ENCODE results near the gene VAV3. TPM values are rescaled to one million over a fixed set of nuclear protein-coding genes. Genes with fewer than 3 reads are reported as not detected.

The VAV3 gene
- total RNA-seq, 1 donor from 2014 or later: 159 TPM

DNA sequence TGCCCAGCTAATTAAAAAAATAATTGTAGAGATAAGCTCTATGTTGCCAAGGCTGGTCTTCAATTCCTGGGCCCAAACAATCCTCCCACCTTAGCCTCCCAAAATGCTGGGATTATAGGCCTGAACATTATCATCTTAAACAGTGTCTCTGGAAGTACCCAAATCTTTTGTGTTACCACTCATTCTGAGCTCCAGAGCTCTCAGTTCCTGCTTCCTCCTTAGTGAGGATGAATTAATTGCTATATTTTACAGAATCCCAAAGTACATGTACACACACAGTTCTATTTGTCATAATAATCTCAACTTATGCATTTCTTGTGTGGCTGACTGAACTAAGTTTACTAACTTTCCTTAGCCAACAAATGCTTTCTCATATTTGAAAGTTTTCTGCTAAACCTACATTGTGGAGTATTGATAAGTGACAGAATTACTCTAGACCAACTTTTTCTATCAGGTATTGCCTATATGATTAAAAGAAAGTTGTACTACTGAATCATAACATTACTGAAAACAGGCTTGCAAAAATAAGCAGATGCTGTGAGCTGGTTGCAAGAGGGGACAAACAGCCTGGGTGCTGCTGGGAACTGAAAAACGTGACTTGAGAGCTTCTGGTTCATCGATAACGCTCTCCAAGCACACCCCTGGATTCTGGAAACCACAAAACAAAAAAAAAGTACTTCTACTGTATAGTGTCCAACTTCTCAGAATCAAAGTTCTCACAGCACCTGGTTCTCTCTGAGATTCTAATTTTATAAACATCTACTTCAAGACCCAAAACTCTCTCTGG is 15.3 kb downstream of the VAV3 start:
- no peak overlapping the region for H3K27ac Mint-ChIP-seq (ENCODE audit: unreplicated experiment)
- H3K36me3 Mint-ChIP-seq (ENCODE audit: low read depth, unreplicated experiment): peaks cover 4% of the 10 kb centered on the region

GRCh38 chr1:107946794-107947193 is 18.2 kb downstream of the VAV3 start:
- Mint-ChIP-seq H3K36me3 (ENCODE audit: low read depth, unreplicated experiment) (peaks cover 7% of the 10 kb centered on the region), H3K4me1 (ENCODE audit: unreplicated experiment) (peaks cover 69% of the 10 kb centered on the region), H3K9me3 (ENCODE audit: unreplicated experiment) (no peaks in the 10 kb centered on the region), H3K27ac (ENCODE audit: unreplicated experiment) (no peak overlapping the region), H3K27me3 (ENCODE audit: unreplicated experiment) (peaks cover 4% of the 10 kb centered on the region), H3K4me3 (ENCODE audit: unreplicated experiment) (peak overlapping the region; percentile 11)
- no peak for DNase-seq (ENCODE audit: low spot score)
- TF ChIP-seq, protein P1, sequence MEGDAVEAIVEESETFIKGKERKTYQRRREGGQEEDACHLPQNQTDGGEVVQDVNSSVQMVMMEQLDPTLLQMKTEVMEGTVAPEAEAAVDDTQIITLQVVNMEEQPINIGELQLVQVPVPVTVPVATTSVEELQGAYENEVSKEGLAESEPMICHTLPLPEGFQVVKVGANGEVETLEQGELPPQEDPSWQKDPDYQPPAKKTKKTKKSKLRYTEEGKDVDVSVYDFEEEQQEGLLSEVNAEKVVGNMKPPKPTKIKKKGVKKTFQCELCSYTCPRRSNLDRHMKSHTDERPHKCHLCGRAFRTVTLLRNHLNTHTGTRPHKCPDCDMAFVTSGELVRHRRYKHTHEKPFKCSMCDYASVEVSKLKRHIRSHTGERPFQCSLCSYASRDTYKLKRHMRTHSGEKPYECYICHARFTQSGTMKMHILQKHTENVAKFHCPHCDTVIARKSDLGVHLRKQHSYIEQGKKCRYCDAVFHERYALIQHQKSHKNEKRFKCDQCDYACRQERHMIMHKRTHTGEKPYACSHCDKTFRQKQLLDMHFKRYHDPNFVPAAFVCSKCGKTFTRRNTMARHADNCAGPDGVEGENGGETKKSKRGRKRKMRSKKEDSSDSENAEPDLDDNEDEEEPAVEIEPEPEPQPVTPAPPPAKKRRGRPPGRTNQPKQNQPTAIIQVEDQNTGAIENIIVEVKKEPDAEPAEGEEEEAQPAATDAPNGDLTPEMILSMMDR (IDR thresholded peaks at IDR 0.05; ENCODE audit: unreplicated experiment): no peak

More for the DNA sequence above, 15.3 kb downstream of the VAV3 start:
- DNase-seq (ENCODE audit: low spot score): no peak
- peaks cover 4% of the 10 kb centered on the region for H3K27me3 Mint-ChIP-seq (ENCODE audit: unreplicated experiment)
- peaks cover 74% of the 10 kb centered on the region for H3K4me1 Mint-ChIP-seq (ENCODE audit: unreplicated experiment)
- no peak overlapping the region for H3K4me3 Mint-ChIP-seq (ENCODE audit: unreplicated experiment)
- TF ChIP-seq, protein P1 (IDR thresholded peaks at IDR 0.05; ENCODE audit: unreplicated experiment): no peak
- no peaks in the 10 kb centered on the region for H3K9me3 Mint-ChIP-seq (ENCODE audit: unreplicated experiment)

DNA sequence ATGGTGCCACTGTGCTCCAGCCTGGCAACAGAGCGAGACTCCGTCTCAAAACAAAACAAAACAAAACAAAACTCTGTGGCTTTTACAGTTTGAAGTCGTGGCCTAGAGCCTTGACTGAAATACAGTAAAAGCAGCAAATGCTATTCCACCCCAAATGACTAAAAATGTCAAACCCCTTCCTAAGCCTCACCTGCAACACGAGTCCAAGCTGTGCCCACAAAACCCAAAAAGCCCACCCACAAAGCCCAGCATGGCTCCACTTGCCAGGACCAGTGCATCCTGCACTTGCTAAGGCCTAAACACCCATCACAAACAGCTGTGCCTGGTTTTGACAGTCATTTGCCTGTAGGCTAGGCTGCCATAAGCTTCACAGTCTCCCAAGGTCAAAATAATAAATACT is 21.3 kb downstream of the VAV3 start:
- Mint-ChIP-seq H3K27ac (ENCODE audit: unreplicated experiment) (peak overlapping the region; percentile 19), H3K36me3 (ENCODE audit: low read depth, unreplicated experiment) (peaks cover 10% of the 10 kb centered on the region), H3K9me3 (ENCODE audit: unreplicated experiment) (no peaks in the 10 kb centered on the region), H3K27me3 (ENCODE audit: unreplicated experiment) (peaks cover 3% of the 10 kb centered on the region), H3K4me1 (ENCODE audit: unreplicated experiment) (peaks cover 68% of the 10 kb centered on the region), H3K4me3 (ENCODE audit: unreplicated experiment) (no peak overlapping the region)
- TF ChIP-seq, protein P1 (IDR thresholded peaks at IDR 0.05; ENCODE audit: unreplicated experiment): no peak
- DNase-seq (ENCODE audit: low spot score): no peak

DNA sequence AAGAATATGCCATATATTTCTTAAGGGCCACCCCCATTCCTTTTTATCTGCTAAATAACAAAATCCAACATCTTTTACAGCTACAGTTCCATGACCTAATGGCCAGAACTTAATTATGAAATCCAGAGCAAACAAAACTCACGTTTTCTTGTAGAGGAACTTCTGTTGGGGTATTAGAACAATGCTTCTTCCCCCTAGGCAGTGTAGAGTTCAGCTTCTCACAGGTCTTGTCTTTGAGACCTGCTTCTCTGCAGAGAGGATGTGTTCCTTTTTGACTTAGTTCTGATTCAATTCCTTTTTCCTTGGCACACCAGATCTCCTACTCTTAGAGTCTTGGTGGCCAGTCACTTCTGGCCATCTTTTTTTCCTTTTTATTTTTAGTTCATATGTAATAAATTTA is 22.2 kb downstream of the VAV3 start:
- peaks cover 70% of the 10 kb centered on the region for H3K4me1 Mint-ChIP-seq (ENCODE audit: unreplicated experiment)
- TF ChIP-seq, protein P1 (IDR thresholded peaks at IDR 0.05; ENCODE audit: unreplicated experiment): no peak
- H3K4me3 Mint-ChIP-seq (ENCODE audit: unreplicated experiment): no peak overlapping the region
- H3K9me3 Mint-ChIP-seq (ENCODE audit: unreplicated experiment): no peaks in the 10 kb centered on the region
- no peak overlapping the region for H3K27ac Mint-ChIP-seq (ENCODE audit: unreplicated experiment)
- DNase-seq (ENCODE audit: low spot score): no peak
- H3K36me3 Mint-ChIP-seq (ENCODE audit: low read depth, unreplicated experiment): peaks cover 13% of the 10 kb centered on the region
- peaks cover 3% of the 10 kb centered on the region for H3K27me3 Mint-ChIP-seq (ENCODE audit: unreplicated experiment)

- TF ChIP-seq, protein P1 (IDR thresholded peaks at IDR 0.05; ENCODE audit: unreplicated experiment): no peak
- Mint-ChIP-seq H3K36me3 (ENCODE audit: low read depth, unreplicated experiment) (peaks cover 13% of the 10 kb centered on the region), H3K4me3 (ENCODE audit: unreplicated experiment) (peak overlapping the region; percentile 8), H3K4me1 (ENCODE audit: unreplicated experiment) (peaks cover 69% of the 10 kb centered on the region), H3K27me3 (ENCODE audit: unreplicated experiment) (peaks cover 3% of the 10 kb centered on the region), H3K9me3 (ENCODE audit: unreplicated experiment) (no peaks in the 10 kb centered on the region), H3K27ac (ENCODE audit: unreplicated experiment) (no peak overlapping the region)
- DNase-seq (ENCODE audit: low spot score): no peak
Measured at GRCh38 chr1:107941531-107941930, 23.4 kb downstream of the VAV3 start.

Measured in endothelial cell (in vitro differentiated cells).